Left ventricle myocardium superior (tissue), 1 donor: ENCODE data around the gene AOC2. TPM values are rescaled to one million over a fixed set of nuclear protein-coding genes. Genes with fewer than 3 reads are reported as not detected.
A peak's percentile ranks its signal among the peaks of the same experiment; 100 is the strongest.
"Not testable (repeated sequence)": the region's sequence is repeated elsewhere in the genome, so short reads cannot be mapped to it uniquely, and the experiment has no call there.

Experiments
- ATAC-seq: fragments of 200-7000 bp; cut with Tn5 transposase; one replicate; pipeline ENCODE4 v1.9.1; 2020; ENCODE audit warnings: mild to moderate bottlenecking, moderate library complexity
- DNase-seq: peaks from one replicate; pipeline ENCODE4 v3.0.0-alpha.2; 2020
- intact Hi-C: fragments of 100-400 bp; cut with micrococcal nuclease; formaldehyde crosslinking; loops from one replicate; pipeline ENCODE4 v1.11.0; 2022
- total RNA-seq: library from RNA; stranded (reverse); fragmentation: NEBNext Ultra II Directional; extraction: Animal tissue kit (Norgen Biotek cat#: 25700); gene quantifications from one replicate; pipeline ENCODE4 v1.2.1, GENCODE V29; 2021
- donor health status: DM: no; HTN: yes; CAD: no; lungs with severe emphysema.

The AOC2 gene
- total RNA-seq, 1 donor from 2014 or later: 0.40 TPM

DNA sequence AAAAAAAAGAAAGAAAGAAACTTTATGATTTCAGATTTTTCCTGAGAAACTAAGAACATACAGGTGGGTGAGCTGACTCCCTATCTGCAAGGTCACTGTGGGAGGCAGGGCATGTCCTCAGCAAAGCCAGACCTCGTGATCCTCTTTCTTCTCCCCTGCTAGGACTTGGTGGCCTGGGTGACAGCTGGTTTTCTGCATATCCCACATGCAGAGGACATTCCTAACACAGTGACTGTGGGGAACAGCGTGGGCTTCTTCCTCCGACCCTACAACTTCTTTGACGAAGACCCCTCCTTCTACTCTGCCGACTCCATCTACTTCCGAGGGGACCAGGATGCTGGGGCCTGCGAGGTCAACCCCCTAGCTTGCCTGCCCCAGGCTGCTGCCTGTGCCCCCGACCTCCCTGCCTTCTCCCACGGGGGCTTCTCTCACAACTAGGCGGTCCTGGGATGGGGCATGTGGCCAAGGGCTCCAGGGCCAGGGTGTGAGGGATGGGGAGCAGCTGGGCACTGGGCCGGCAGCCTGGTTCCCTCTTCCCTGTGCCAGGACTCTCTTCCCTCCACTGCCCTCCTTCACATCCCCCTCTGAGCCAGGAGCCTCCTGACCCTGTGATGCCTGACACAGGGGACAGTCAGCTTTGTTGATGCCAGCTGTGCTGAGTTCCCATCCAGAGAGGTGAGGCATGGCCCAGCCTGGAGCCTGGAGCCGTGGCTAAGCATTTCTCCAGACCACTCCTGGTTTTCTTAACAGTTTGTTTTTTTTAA, 29.7 kb downstream of the AOC2 start:
- ATAC-seq, DNase-seq, intact Hi-C loops: not testable (repeated sequence)

GRCh38 chr17:42877037-42877436, 32.7 kb downstream of the AOC2 start:
- ATAC-seq: no peak
- intact Hi-C loops: no loop called here
- DNase-seq: no peak

- ATAC-seq (no peak), DNase-seq (no peak)
- intact Hi-C loops: no loop called here
Measured at GRCh38 chr17:42878123-42878880, 33.9 kb downstream of the AOC2 start.

- intact Hi-C loops: no loop called here
- DNase-seq: no peak
- no peak for ATAC-seq
Measured at GRCh38 chr17:42878924-42879595, 34.7 kb downstream of the AOC2 start.

DNA sequence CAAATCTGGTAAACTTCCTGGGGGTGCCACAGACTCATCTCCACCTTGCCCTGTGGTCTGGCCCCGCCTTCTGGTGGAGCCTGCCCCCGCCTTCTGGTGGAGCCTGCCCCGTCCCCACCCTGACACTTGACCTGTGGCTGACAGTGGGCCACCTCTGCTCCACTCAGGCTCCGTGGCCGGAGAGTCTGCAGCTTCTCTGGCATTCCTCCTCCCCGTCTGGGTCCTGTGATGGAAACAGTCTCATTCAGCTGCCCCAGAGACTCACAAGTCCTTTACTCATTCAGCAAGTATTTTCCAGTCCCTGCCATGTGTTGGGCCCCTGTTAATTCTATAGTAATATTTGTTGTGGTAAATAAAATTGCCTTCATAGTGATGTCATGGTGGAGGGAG, 35.2 kb downstream of the AOC2 start:
- DNase-seq: no peak
- intact Hi-C loops: no loop called here
- no peak for ATAC-seq

DNA sequence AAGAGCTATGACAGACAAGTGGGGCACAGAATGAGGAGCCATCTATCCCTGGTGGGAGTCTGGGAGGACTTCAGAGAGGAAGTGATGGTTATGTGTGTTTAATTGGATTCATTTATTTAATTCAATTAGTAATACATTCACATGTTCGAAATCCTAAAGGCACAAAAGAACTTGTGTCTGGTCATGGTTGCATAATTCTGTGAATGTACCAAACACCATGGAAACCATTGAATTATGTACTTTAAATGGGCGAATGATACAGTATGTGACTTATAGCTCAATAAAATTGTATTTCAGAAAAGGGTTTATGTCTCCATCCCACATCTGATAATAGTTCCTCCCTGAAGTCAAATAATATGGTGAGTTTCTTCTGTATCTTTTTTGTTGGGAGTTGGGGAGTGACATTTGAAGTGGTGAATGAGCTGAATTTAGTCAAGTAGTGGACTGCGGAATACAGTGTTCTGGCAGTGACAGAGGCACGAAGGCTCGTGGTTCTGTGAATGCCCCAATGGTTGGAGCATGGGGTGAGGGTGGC, 36.5 kb downstream of the AOC2 start:
- DNase-seq (no peak), ATAC-seq (no peak)
- intact Hi-C loops: no loop called here

- DNase-seq, ATAC-seq, intact Hi-C loops: not testable (repeated sequence)
Measured at GRCh38 chr17:42881706-42882105, 37.3 kb downstream of the AOC2 start.

- no peak for DNase-seq
- intact Hi-C loops: no loop called here
- no peak for ATAC-seq
Measured at GRCh38 chr17:42882166-42882565, 37.8 kb downstream of the AOC2 start.

GRCh38 chr17:42883802-42884558, 39.6 kb downstream of the AOC2 start:
- intact Hi-C loops: no loop called here

GRCh38 chr17:42885806-42886205, 41.4 kb downstream of the AOC2 start:
- intact Hi-C loops, DNase-seq, ATAC-seq: not testable (repeated sequence)

More at GRCh38 chr17:42883802-42884558, 39.6 kb downstream of the AOC2 start:
- no peak for DNase-seq
- ATAC-seq: no peak

DNA sequence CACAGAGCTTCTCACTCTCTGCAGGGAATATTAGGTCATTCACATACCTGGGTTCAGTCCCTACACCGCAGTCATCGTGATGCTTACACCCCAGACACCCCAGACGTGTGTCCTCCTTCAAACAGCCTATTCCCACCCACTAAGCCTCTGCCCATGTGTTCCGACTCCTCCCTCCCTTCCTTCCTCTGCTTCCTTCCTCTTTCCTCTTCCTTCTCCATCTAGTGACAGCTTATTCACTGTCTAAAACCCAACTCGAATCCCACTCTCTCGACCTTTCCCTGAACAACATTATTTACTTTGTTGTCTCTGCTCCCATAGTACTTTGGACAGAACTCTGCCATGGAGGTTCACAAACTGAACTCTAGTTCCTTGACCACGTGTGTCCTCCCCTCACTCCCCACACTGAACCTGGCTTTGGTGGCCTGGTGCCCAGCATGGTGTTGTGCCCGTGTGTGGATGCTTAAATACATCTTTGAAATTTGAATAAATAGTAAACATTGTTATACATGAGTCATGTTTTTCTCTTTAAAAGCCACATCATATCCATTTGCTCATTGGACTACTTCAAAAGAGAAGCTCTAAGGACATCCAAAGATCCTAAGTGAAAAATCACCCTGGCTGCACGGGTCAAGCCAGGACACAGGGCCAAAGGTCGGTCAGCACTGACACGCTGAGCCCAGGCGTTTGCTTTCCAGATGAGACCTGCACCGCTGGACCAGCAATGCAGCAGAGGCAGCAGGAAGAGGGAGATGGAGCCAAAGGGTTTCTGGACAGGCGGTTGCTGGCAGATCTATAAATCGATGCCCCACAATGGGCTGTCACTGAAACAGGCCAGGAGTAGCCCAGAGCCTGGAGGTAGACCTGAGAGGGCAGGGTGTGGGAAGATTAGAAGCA, 42.1 kb downstream of the AOC2 start:
- ATAC-seq (peak; percentile 55), DNase-seq (no peak)
- intact Hi-C loops: no loop called here

GRCh38 chr17:42889809-42890208, 45.4 kb downstream of the AOC2 start:
- ATAC-seq: peak; percentile 63
- intact Hi-C loops: no loop called here
- DNase-seq: peak; percentile 61

- ATAC-seq (peak; percentile 97), DNase-seq (peak; percentile 82)
- intact Hi-C loops: no loop called here
Measured at GRCh38 chr17:42891539-42892152, 47.3 kb downstream of the AOC2 start.

GRCh38 chr17:42893359-42893758, 49.0 kb downstream of the AOC2 start:
- ATAC-seq: no peak
- no peak for DNase-seq
- intact Hi-C loops: no loop called here

GRCh38 chr17:42894283-42895184, 50.2 kb downstream of the AOC2 start:
- DNase-seq (no peak), ATAC-seq (no peak)
- intact Hi-C loops: no loop called here

- peak; percentile 63 for DNase-seq
- ATAC-seq: peak; percentile 21
- intact Hi-C loops: no loop called here
Measured at GRCh38 chr17:42895185-42895555, 50.8 kb downstream of the AOC2 start.
